ENCODE measurements around the gene DAB2IP.

Gene DAB2IP

DNA sequence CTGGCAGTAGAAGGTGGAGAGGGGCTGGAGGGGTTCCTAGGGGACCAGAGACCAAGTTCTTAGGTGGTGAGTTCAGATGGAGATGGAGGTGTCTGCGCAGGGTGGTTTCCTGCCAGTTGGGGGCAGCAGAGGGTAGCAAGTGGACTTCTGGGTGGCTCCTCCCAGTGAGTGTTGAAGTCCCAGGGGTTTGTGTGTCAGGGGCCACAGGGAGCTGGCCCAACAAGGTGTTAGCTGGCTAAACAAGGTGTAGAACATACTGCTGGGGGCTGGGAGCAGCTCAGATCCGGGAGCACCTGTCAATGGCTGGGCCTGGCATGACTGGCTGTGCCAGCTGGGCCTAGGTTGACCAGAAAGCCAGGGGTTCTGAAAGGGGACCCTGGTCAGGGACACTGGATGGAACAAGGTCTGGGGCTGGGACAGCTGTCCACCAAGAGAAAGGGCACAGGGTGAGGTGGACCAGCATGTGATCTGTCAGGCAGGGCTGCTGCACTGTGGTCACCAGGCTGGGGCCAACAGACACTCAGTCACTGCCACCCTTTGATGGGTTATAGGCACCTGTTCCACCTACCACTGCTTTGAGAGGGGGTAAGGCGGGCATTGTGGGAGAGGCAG is 35.6 kb downstream of the DAB2IP start:
- DNase-seq = no peak

DNA sequence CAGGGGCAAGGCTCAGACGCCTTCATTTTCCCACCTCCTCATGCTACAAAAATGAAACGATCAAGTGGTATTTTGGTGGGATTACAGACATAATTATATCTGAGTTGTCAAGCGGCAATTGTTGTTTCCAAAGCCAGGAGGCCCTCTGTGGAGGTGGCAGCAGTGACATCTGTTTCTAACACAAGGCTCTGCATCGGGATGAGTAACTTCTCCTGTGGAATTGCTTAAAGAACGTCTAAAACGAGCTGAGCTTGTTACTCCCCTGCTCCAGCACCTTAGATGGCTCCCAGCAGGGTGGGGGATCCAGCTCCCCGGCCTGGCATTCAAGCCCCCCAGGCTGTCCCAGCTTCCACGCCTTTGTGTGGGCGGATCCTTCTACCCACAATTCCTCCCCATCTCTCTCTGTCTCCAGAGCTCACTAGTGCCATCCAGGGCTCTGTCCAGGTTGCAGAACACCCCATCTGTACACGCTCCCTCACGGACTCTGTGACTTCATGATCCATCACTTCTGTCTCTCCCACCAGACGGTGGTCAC is 36.8 kb downstream of the DAB2IP start:
- DNase-seq = no peak

DNA sequence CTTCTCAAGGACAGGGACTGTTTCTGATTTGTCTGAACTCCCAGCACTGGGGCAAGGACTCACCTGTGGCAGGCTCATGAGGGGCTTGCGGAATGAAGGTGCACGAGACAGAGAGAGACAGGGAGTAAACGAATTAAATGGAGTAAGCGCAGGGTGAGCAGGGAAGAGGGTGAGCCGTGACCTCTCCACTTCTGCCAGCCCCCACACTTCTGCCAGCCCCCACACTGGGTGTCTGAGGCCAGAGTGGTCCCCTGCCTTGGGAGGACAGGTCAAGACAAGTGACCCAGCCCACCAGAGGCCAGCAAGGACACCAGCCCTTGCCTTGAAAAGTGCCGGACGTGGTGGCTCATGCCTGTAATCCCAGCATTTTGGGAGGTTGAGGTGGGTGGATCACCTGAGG is 37.2 kb downstream of the DAB2IP start:
- no peak for DNase-seq

DNA sequence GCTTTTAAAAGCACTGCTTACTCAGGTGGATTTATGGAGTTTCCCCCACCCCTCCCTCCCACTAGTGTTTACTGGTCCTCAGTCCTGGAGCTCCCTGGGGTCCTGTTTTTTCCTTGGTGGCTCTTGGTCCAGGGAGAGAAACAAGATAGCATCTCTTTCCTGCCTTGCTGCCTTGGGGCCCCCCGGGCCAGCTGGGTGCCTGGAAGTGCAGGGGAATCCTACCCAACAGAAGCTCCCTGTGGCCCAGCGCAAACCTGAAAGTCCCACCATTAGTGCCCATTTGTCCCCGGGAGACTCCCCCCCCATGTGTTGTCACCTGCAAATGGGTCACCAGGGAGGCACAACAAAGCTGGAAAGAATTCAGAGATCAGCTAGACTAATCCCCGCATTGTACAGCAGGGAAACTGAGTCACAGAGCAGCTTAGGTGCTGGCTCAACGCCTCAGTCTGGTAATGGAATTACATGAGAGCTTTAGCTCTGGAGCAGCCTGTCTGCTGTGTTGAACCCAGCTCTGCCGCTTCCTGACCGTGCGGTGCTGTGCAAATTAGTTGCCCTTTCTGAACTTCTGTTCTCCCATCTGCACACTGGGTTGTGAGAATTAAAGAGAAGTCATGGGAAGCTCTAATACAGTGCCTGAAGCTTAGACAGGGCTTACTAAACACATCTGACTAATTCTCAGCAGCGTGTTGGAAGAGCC is 38.2 kb downstream of the DAB2IP start:
- DNase-seq = no peak

DNA sequence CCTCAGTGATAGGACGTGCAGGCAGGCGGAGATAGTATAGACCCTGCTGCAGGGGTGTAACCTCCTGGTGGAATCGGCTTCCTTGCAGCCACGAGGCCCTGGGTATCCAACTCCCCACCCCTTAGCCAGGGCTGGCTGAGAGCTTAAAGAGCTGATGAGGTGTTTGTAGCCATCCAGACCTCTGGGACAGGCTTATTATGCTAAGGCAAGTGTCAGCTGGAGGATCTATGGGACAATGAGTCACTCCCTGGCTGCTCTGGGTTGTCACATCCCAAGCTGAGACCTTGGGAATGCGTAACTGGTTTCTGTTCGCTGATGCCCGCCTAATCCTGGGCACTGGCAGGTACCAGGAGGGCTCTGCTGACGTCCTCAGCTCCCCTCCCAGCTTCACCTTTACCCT is 38.9 kb downstream of the DAB2IP start:
- DNase-seq = no peak

DNA sequence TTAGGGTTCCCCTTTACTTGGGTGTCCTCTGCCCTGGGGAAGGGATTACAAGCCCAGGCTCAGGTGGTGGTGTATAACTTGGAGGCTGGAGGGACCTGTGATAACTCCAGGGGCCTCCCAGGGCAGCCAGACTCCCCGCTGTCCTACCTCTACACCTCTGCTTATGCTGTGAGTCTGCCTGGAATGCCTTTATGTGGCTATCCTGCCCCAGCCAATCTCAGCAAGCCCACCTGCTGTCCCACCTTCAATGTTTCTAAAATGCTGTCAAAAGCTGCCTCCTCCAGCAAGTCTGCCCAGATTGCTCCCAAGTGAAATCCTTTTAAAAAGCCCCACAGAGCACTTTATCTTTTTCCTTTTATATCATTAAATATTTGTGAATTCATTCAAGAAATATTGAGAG is 39.3 kb downstream of the DAB2IP start:
- no peak for DNase-seq

DNA sequence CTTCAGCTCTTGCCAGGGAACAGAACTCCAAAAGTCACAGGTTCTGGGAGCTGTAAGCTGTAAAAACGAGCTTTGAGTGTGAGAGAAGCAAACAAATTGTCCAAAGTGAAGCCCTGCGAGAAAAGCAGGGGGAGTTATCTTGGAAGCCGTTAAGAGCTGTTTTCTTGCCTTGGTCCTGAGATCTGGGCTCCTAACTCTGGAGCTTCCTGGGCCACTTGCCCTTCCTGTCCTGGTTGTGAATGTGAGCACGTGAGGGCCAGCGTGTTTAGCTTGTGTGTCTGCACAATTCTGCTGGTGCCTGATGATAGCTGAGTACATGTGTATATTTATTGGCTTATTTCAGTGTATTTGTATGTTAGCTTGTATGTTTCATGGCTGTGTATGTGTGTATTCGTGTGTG is 40.5 kb downstream of the DAB2IP start:
- DNase-seq = no peak

DNA sequence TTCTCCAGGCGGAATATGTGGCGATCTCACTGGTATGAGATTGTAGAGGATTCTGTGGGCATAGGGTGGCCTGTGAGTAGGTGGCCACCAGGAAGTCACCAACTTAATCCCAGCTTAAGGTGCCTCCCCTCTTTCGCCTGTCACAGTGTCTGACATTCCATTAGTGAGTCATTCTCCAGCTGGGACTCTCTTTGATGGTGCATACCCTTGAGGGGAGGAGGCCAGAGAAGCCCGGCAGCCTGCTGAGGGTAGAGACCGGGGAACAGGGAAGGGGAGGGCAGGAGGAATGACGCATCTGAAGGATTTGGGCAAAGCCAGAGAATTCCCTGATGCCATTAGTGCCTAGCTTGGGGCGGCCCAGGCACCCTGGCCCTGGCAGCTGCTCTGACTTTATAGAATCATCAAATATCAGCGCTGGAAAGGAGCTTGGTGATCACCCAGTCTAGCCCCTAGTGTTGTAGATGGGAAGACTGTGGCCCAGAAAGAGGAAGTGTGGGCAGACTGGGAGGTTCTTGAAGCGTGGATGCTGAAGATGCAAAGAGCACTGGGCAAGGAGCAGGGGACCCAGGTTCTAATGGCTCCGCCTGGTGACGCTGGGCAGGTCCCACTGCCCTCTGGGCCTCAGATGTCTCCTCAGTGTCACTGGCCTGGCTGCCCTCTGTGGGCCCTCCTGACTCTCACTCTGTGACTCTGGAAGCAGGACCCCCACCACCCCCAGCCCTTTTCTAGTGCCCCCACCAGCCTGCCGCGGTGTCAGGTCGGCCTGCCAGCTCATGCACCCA is 41.4 kb downstream of the DAB2IP start:
- no peak for DNase-seq

DNA sequence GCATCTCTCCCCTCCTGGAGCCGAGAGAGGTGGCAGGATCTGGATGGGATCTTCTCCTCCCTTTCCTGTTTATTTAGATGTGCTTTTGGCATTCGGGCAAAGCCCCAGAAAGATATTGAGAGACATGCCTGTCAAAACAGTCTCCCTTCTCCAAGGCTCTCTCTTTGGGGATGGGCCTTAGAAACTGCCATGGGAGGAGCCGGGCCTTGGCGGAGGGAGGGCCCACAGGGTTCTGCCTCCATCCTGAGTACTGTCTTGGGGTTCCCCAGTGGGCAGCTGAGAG is 41.9 kb downstream of the DAB2IP start:
- no peak for DNase-seq

DNA sequence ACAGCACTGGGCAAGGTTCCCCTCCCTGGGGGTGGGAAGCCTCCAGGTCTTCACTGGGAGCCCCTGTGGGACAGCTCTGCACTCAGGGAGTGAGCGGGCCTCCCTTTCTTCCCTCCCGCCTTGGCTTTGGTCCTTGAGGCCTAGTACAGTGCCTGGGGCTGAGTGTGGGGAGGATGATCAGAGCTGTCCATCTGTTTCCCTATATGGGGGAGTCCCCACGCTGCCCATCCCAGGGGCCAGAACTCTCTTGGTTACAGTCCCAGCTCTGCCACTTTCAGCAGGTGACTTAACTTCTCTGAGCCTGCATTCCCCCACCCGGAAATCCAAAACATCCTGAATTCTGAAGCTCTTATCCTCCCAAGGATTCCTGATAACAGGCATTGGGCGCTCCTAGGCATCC is 42.6 kb downstream of the DAB2IP start:
- no peak for DNase-seq

DNA sequence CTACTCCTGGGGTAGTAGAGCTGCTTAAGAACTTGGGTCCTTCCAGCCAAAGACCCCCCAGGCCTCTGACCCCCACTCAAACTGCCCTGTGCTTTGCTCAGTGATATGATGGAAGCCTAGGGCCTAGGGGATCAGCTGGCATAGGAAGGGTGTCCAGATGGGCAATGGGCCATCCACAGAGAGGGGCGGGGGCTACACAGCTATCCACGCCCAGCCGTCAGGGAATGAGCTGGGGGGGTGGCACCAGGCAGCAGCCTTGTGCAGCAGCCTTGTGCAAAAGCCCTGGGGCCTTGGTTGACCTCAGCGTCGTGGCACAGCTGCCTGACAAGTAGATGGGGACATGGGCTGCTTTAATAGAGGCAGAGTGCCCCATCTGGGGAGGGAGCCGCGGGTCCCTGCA is 43.2 kb downstream of the DAB2IP start:
- no peak for DNase-seq

DNA sequence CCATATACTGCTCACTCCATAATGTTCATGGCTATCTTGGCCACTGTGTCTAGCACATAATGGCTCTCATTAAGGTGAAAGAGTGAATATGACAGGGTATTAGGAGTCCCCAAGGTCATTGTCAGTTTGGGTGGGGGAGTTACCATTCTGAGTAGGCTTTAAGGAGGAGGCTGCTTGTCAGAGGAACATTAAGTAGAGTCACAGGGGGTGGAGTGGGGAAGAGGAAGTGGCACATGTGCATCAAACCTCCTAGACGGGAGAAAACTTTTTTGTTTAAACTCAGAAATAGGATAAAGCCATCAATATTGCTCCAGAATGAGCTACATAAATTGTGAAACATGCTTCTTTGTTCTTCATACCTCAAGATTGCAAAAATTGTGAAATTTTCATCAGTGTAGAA is 45.5 kb downstream of the DAB2IP start:
- DNase-seq = no peak

DNA sequence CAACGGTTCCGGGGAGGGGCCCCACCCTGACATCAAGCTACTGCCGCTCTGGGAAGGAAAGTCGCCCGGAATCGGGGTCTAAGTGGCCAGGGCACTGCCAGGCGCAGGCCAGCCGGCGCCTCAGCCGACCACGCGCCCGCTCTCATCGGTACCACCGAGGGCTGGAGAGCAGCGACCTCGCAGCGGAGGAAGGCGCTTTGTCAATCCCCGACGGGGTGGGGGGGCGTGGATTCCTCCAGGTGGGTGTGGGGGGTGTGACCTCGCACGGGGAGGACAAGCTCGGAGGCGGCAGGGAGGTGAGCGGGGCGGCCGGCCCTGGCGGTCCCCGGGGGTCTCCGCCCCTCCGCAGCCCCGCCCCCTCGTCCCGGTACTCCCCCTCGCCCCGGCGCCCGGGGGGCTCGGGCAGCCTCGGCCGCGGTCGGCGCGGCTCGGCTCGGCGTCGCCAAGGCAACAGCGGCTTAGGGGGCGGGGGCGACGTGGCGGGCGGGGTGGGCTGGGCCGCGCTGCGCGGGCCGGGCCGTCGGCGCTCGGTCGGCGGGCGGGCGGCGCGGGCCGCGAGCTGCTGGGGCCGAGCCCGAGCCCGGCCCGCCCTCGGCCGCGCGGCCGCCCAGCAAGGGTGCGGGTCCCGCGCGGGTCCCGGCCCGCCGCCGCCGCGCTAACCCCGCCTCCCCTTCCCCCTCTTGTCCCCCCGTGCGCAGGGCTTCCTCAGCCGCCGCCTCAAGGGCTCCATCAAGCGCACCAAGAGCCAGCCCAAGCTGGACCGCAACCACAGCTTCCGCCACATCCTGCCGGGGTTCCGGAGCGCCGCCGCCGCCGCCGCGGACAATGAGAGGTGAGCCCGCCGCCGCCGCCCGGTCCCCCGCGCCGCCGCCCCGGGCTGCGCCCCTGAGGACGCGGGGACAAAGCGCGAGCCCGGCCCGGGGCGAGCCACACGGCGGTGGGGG is 47.5 kb downstream of the DAB2IP start:
- DNase-seq = peak; percentile 33

DNA sequence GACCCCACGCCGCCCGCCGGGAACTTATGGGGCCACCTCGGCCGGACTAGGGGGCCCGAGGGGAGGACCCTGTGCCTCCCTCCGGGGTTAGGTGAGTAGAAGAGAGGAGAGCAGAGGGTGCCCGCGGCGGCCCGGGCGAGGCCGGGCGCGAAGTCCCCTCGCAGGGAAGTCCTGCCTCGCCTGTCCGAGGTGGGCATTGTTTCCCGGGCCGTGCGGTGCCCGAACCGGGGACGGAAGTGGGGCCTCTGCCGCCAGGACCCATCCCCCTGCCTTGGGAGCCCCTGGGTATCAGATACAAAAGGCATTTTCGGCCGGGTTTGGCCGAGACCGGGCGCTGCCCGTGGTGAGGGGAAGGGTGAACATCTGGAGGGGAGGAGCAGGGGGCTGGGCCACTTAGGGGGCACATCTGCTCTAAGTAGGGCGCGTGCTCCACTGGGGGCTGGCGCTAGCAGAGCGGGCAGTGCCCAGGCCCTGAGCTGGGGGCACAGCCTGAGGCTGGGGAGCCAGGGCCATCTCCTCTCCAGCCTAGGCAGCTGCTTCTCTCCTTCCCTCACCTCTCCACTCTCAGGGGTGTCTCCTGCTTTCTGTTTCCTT is 48.2 kb downstream of the DAB2IP start:
- DNase-seq = no peak

DNA sequence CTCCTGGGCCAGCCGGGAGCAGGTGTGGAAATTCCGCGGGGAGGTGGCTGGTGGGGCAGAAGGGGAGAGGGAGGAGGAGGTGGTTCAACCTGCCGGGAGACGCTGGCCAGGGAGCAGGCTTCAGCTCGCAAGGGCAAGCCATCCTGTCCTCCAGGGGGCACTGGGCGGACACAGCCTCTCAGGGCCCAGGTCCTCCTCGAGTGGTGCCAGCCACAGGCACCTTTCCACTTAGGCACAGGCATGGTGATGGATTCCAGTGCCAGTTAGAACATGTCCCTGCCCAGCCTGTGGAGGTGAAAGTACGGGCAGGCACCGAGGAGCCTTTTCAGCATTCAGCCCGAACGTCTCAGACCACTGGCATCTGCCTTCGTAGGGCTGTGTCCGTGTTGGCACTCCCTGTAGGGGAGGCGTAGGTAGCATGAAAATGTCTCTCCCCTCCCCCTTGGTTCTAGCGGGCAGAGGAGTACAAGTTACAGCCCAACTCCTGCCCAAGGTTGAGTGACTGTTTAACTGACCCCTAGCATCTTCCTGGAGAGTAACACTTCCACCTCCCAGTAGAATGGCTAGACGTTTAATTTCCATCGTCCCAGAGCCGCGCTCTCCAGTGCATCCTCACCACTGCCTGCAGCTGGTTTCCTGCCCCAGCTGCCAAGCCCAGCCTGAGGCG is 48.9 kb downstream of the DAB2IP start:
- DNase-seq = no peak

DNA sequence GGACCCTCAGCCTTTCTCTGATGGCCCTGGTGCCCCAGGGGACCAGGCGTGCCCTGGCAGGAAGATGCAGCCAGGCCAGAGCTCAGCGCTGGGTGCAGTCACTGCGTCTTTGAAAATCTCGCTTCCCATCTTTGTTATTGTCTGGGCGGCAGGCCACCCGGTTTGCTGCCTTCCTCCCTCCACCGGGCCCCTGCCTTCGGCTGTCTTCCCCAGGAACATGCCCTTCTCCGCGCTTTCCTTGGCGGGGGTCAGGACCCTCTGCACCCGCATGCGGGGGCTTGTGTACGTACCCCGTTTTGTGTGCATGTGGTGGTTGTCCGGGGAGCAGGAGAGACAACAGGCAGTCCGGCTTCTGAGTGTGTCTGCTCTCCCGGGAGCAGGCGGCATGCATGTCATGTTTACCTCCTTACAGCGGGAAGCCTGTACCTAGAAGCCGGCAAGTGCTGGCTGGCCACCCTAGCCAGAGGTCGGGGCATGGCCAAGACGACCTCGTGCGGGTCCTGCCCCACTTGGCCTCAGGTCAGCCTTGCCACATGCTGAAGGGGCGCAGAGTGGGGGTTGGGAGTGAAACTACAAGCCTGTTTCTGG is 49.5 kb downstream of the DAB2IP start:
- no peak for DNase-seq

DNA sequence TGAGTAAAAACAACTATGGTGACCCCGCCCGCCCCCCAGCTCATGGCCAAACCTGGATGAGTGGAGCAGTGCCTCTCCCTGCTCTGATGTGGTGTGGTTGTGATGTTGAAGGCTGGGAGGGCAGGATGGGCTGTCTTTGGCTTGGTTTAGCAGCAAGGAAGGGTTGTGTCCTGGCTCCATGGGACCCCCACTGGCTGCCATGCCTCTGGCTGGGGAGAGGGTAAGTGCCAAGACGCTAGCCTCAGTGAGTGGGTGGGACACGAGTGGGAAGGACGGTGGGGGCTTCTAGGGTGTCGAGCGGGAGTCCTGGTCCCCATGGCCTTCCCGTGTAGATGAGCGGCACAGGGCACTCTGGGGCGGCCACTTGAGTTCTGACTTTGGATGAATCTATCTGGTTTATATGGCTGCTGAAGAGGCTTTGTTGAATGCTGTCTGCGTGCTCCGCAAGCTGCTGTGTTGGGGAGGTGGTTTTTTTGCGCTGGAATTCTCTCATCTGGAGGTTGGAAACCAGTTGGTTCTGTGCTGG is 50.4 kb downstream of the DAB2IP start:
- no peak for DNase-seq

DNA sequence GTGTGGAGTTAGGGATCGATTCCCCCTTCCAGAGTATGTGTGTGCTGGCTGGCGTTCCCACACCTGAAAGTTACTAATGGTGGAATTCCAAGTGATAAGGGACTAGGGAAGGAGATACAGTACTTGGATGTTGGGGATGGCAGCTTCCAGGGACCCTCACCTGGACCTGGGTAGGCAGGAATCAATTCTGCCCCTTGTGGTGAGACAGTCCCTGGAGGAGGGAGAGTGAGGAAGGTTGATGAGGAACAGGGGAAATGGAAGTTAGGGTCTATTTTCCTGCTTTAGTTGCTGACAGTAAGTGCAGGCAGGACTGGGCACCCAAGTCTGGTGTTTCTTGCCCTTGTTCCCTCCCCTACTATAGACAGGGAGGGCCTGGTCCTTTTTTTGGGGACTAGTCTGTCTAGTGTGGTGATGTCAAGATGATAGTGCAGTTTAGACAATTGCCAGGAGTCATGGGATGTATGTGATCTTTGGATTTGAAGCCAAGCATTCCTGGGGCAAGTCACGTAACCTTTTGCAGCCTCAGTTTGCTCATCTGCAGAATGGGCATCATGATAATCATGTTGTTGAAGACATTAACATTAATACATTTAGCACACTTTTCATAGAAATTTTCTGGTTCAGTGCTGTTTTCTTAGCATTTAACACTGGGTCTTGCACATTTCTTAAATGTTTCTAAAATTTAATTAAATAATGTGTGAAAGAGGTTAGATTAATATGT is 51.7 kb downstream of the DAB2IP start:
- DNase-seq = no peak

DNA sequence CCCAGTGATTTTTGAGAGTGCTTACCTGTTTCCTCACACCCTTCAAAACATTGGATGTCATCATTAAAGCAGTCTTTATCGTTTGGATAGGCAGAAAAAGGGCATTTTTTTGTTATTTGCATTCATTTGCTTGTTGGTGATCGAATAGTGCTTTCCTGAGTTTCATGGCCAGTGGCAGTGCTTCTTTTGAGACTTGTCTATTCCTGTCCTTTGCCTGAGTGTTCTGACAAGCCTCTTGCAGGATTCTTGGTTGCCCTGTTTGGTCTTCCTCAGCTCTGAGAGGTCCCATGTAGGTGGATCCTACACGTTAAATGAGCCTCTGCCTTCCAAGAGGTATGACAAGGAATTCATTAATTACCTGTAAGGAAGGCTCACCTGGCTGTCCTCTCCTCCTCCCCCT is 52.8 kb downstream of the DAB2IP start:
- DNase-seq = no peak

DNA sequence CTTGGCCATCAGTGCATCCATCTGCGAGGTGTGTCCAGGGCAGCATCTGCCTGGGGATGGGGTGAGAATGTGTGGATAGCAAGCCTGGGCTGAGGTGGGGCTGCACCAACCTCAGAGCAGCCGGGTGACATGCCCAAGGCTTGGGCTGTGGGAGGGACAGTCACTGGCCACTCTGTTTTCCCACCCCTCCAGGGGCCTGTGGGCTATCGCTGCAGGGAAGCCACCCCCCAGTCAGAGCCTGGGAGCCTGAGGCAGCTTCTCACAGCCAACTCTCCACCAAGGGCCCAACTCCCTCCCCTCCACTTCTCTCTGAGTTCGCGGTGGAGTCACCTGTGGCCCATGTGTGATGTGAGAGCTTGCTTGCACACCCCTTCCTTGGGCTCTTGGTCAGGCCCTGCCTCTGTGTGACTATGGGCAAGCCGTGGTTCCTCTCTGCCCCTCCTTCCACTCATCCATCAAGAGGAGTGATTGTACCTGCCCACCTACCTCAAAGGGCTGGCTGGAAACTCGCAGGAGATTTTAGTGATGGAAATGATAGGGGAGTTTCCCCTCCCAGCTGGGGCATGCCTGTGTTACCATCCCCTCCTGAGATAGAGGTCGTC is 54.8 kb downstream of the DAB2IP start:
- no peak for DNase-seq

Data from NCI-H1417 treated with DMSO at 0.1 percent for 48 hours (cell line).